ENCODE results near the gene VSX2. TPM values are rescaled to one million over a fixed set of nuclear protein-coding genes. Genes with fewer than 3 reads are reported as not detected.

The VSX2 gene
- total RNA-seq, 1 experiment from 2014 or later = not detected

GRCh38 chr14:74202113-74202512, 37.1 kb upstream of the VSX2 start:
- no peaks in the 10 kb centered on the region for H3K79me2 ChIP-seq (ENCODE audit: low read length)
- POLR2A ChIA-PET (ENCODE audit: unreplicated experiment) = no interaction called here
- DNase-seq (no peak), ATAC-seq (no peak)
- no peak overlapping the region for H3K9ac ChIP-seq (ENCODE audit: low read length)
- H3K9me3 ChIP-seq (ENCODE audit: low read length) = no peaks in the 10 kb centered on the region
- H2AFZ ChIP-seq (ENCODE audit: low read length) = no peak overlapping the region
- TF ChIP-seq, protein P1, sequence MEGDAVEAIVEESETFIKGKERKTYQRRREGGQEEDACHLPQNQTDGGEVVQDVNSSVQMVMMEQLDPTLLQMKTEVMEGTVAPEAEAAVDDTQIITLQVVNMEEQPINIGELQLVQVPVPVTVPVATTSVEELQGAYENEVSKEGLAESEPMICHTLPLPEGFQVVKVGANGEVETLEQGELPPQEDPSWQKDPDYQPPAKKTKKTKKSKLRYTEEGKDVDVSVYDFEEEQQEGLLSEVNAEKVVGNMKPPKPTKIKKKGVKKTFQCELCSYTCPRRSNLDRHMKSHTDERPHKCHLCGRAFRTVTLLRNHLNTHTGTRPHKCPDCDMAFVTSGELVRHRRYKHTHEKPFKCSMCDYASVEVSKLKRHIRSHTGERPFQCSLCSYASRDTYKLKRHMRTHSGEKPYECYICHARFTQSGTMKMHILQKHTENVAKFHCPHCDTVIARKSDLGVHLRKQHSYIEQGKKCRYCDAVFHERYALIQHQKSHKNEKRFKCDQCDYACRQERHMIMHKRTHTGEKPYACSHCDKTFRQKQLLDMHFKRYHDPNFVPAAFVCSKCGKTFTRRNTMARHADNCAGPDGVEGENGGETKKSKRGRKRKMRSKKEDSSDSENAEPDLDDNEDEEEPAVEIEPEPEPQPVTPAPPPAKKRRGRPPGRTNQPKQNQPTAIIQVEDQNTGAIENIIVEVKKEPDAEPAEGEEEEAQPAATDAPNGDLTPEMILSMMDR (conservative IDR thresholded peaks at IDR 0.05; ENCODE audit: low read depth, low read length) = no peak
- TF ChIP-seq EZH2phosphoT487 (IDR thresholded peaks at IDR 0.05; ENCODE audit: borderline replicate concordance, low read length) (no peak), EZH2 (IDR thresholded peaks at IDR 0.05; ENCODE audit: low read length, unreplicated experiment) (no peak)
- H3K4me2 ChIP-seq (ENCODE audit: low read length) = no peak overlapping the region
- intact Hi-C loops (cut with micrococcal nuclease) = no loop called here
- no peaks in the 10 kb centered on the region for H3K9me2 ChIP-seq (replicated peaks; ENCODE audit: low read length)
- H3K4me3 ChIP-seq (ENCODE audit: low read length) = no peak overlapping the region
- BruUV-seq (replicated peaks) = no TSS peak
- no peaks in the 10 kb centered on the region for H3F3A ChIP-seq (ENCODE audit: low read length, unreplicated experiment)
- no peaks in the 10 kb centered on the region for H3K36me3 ChIP-seq (ENCODE audit: low read depth, low read length)
- H3K4me1 ChIP-seq (ENCODE audit: insufficient read depth, low read length) = no peaks in the 10 kb centered on the region
- no peak overlapping the region for H3K27ac ChIP-seq (ENCODE audit: low read length)
- CTCF ChIA-PET = no interaction called here
- H3K27me3 ChIP-seq (ENCODE audit: low read length) = no peaks in the 10 kb centered on the region
- H4K20me1 ChIP-seq (ENCODE audit: low read length) = no peaks in the 10 kb centered on the region

DNA sequence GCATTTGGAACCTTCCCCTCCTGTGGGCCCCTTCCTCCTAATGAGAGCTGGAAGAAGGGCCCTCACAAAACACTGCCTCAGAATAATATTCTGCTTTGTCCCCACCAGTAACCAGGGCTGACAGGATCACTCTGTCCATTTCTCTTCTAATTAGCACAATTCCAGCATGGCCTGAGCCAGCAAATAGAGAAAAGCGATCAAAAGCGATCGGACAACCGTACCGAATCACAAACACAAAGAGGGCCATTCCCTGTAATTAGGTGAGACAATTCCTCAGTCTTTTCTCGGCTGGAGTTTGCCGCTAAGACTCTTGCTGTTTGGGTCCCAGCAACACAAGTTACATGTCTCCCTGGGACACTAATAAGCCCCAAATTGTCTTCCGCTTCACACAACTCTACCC, 35.6 kb upstream of the VSX2 start:
- Histone ChIP-seq H3K27ac (ENCODE audit: low read length) (no peak overlapping the region), H3K9me2 (replicated peaks; ENCODE audit: low read length) (no peaks in the 10 kb centered on the region), H3K79me2 (ENCODE audit: low read length) (no peaks in the 10 kb centered on the region), H3K9me3 (ENCODE audit: low read length) (no peaks in the 10 kb centered on the region), H3K4me1 (ENCODE audit: insufficient read depth, low read length) (no peaks in the 10 kb centered on the region), H4K20me1 (ENCODE audit: low read length) (no peaks in the 10 kb centered on the region), H3K4me2 (ENCODE audit: low read length) (no peak overlapping the region), H3K4me3 (ENCODE audit: low read length) (no peak overlapping the region), H3K9ac (ENCODE audit: low read length) (no peak overlapping the region), H2AFZ (ENCODE audit: low read length) (no peak overlapping the region), H3K27me3 (ENCODE audit: low read length) (no peaks in the 10 kb centered on the region), H3F3A (ENCODE audit: low read length, unreplicated experiment) (no peaks in the 10 kb centered on the region), H3K36me3 (ENCODE audit: low read depth, low read length) (no peaks in the 10 kb centered on the region)
- ChIA-PET POLR2A (ENCODE audit: unreplicated experiment) (no interaction called here), CTCF (no interaction called here)
- TF ChIP-seq, protein P1 (conservative IDR thresholded peaks at IDR 0.05; ENCODE audit: low read depth, low read length) = no peak
- TF ChIP-seq EZH2 (IDR thresholded peaks at IDR 0.05; ENCODE audit: low read length, unreplicated experiment) = no peak
- TF ChIP-seq EZH2phosphoT487 (IDR thresholded peaks at IDR 0.05; ENCODE audit: borderline replicate concordance, low read length) = no peak
- no TSS peak for BruUV-seq (replicated peaks)
- intact Hi-C loops (cut with micrococcal nuclease) = no loop called here
- DNase-seq (no peak), ATAC-seq (no peak)

DNA sequence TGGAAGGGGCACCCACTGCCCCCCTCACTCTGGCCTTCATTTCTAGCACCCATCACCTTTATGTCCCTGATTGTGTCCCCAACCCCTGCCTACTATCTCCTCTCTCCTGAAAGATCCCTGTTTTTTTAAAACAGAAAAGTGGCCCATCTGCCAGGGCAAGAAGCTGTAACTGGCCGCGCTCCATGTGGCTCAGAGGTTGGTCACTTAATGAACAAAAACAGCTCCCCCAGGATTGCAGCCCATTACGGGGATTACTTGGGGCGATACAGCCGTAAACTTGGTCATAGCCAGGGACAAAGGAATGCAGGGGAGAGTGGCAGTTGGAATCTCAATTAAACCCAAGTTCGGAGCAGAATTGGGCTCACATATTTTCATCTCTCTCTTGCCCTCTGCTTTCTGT, 34.8 kb upstream of the VSX2 start:
- no peak for ATAC-seq
- ChIA-PET POLR2A (ENCODE audit: unreplicated experiment) (no interaction called here), CTCF (no interaction called here)
- H3K9me3 ChIP-seq (ENCODE audit: low read length) = no peaks in the 10 kb centered on the region
- no TSS peak for BruUV-seq (replicated peaks)
- TF ChIP-seq, protein P1 (conservative IDR thresholded peaks at IDR 0.05; ENCODE audit: low read depth, low read length) = no peak
- TF ChIP-seq EZH2phosphoT487 (IDR thresholded peaks at IDR 0.05; ENCODE audit: borderline replicate concordance, low read length) (no peak), EZH2 (IDR thresholded peaks at IDR 0.05; ENCODE audit: low read length, unreplicated experiment) (no peak)
- no peak overlapping the region for H3K4me3 ChIP-seq (ENCODE audit: low read length)
- no peak overlapping the region for H3K27ac ChIP-seq (ENCODE audit: low read length)
- no peaks in the 10 kb centered on the region for H4K20me1 ChIP-seq (ENCODE audit: low read length)
- H2AFZ ChIP-seq (ENCODE audit: low read length) = no peak overlapping the region
- no peaks in the 10 kb centered on the region for H3K4me1 ChIP-seq (ENCODE audit: insufficient read depth, low read length)
- no peak for DNase-seq
- H3K9me2 ChIP-seq (replicated peaks; ENCODE audit: low read length) = no peaks in the 10 kb centered on the region
- H3K9ac ChIP-seq (ENCODE audit: low read length) = no peak overlapping the region
- no peaks in the 10 kb centered on the region for H3K36me3 ChIP-seq (ENCODE audit: low read depth, low read length)
- H3K27me3 ChIP-seq (ENCODE audit: low read length) = no peaks in the 10 kb centered on the region
- H3K79me2 ChIP-seq (ENCODE audit: low read length) = no peaks in the 10 kb centered on the region
- H3K4me2 ChIP-seq (ENCODE audit: low read length) = no peak overlapping the region
- intact Hi-C loops (cut with micrococcal nuclease) = no loop called here
- no peaks in the 10 kb centered on the region for H3F3A ChIP-seq (ENCODE audit: low read length, unreplicated experiment)

All from PC-3 (cell line).